CD4-positive, alpha-beta T cell treated with Interleukin-17A for 1 hour (primary cell): ENCODE data around the gene SH2D5.
"Not testable (repeated sequence)": the region's sequence is repeated elsewhere in the genome, so short reads cannot be mapped to it uniquely, and the experiment has no call there.

ENCODE experiments used
- DNase-seq: peaks from one replicate; pipeline ENCODE4 v3.0.0-alpha.2; 2020

SH2D5 gene

GRCh38 chr1:20727746-20728316 lies 4.7 kb downstream of the SH2D5 start:
- no peak for DNase-seq

DNA sequence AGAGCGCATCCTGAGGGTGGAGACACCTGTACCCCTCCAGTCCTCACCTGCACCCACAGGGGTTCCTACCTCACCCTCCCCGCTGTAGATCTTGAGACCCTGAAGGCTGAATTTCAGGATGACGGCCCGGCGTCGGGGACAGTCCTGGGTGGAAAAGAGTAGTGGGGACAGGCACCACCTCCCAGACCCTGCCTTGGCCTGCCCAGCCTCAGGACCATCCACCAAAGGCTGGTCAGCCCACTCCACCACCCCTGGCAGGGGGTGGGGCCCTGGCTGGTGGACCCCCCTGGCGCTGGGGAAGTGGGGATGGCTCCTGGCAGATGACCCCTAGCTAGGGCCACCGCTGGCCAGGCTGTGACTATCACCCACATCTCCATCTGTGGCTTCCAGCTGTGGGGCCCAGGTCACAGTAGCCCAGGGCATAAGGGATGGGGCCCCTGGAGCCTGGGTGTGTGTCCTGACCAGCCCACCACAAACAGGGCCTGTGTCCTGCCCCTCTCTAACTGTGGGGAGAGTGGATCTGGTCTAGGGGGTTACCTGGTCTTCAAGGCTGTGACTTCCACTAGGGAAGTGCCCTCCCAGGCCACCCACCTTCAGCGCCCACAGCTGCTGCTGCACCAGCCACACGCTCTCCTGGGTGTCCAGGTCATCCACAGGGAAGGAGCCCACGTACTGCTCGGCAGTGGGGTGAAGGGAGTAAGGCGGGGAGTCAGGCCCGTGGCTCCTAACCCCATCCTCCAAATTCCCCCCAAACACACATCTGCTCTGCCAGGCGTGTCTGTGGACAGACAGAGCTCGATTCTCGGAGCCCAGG lies 5.4 kb downstream of the SH2D5 start:
- no peak for DNase-seq

DNA sequence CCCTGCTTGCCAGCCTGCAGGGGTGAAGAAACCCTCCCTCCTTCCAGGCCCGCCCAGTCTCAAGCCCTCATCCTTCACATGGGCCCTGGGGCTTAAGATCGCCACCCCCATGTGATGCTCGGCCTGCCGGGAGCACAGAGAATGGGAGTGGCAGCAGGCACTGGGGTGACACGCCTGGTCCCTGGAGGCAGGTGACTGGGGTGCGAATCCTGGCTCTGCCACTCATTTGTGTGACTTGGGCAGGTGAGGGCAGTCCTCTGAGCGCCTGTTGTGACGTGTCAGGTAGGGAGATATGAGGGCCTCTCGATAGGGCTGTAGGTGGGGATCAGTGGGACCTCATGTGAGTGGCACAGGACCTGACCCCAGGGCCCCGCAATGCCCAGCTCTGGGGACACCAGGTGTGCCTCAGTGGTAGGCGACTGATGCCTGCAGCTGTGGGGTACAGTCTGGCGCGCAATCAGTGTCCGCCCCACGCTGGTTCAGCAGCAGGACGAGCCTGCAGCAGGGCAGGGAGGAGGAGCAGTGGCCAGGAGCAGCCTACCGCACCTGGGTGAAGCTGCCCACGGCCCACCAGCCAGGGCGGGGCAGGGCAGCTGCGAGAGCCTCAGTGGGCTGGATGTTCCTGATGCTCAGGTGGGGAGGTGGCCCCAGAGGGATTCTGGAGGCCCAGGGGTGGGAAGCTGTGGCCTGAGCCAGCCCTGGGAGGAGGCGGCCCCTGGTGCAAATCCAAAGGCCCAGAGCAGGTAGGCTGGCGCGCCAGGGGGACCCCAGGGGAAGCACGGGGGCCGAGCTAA lies 6.2 kb downstream of the SH2D5 start:
- DNase-seq: no peak

- DNase-seq: no peak
Observed at GRCh38 chr1:20725189-20726117, 7.0 kb downstream of the SH2D5 start.

DNA sequence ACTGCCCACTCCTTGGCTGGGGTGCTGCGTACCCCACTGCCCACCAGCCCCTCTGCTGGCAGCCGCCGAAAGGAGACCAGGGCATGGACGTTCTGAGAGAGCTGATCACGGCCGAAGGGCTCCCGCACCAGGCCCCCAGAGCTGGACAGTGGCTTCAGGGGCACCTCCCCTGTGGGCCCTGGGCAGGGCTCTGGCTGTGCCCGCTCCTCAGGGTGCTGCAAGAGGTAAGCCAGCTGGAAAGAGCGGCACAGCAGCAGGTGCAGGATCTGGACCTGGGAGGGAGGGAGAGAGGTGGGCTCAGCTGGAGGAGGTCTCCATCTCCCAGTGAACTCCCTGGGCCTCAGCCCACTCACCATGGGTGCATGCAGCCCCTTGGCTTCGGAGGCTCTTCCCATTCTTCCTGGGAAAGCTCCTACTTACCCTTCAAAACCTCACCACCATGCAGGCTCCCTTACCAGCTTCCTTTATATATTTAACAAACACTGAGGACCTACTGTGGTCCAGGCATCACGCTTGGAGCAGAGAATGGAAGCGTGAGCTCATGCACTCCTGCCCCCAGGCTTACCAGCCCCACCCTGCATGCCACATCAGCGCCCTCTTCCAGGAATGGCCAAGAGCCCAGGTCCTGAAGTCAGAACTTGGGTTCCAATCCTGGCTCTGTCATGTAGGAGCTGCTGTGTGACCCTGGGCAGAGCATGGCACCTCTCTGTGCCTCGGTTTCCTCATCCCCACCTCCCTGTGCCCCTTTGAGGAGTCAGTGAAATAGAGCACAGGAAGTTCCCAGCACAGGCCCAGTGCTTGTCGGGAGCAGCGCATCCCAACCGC lies 7.9 kb downstream of the SH2D5 start:
- no peak for DNase-seq

DNA sequence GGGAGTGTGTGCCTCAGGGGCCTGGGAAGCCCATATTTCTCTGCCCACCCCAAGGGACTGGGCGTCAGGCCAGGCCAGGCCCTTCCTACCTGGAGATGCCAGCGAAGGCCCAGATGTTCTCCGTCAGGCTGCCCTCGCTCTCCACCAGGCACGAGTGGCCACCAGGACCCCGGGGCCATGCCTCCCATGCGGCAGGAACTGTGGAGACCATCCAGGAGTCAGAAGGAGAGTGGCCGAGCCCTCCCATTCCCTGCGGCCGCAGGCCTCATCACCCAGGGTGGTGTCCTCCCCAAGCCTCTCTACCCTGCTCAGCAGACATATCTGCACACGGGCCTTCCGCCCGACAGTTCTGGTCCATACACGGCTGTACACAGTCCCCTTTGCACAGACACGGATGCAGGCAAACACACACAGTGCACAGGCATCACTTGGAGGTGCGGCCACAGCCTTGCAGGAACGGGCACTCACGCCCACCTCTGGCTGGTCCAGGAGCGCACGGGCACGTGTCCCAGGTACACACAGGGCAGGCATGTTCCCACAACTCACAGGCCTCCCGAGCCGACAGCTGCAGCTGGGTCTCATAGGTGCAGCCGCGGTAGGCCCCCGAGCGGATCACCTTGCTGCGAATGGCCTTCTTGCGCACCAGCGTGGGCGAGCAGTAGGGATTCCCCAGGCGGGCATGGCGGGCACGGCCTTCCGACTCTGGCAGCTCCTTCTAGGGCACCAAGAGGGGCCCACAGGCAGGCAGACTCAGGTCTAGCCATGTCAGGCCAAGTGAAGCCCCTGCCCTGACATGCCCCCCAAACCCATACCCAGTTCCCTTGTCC lies 8.8 kb downstream of the SH2D5 start:
- DNase-seq: no peak

- no peak for DNase-seq
Observed at GRCh38 chr1:20723159-20723536, 9.4 kb downstream of the SH2D5 start.

DNA sequence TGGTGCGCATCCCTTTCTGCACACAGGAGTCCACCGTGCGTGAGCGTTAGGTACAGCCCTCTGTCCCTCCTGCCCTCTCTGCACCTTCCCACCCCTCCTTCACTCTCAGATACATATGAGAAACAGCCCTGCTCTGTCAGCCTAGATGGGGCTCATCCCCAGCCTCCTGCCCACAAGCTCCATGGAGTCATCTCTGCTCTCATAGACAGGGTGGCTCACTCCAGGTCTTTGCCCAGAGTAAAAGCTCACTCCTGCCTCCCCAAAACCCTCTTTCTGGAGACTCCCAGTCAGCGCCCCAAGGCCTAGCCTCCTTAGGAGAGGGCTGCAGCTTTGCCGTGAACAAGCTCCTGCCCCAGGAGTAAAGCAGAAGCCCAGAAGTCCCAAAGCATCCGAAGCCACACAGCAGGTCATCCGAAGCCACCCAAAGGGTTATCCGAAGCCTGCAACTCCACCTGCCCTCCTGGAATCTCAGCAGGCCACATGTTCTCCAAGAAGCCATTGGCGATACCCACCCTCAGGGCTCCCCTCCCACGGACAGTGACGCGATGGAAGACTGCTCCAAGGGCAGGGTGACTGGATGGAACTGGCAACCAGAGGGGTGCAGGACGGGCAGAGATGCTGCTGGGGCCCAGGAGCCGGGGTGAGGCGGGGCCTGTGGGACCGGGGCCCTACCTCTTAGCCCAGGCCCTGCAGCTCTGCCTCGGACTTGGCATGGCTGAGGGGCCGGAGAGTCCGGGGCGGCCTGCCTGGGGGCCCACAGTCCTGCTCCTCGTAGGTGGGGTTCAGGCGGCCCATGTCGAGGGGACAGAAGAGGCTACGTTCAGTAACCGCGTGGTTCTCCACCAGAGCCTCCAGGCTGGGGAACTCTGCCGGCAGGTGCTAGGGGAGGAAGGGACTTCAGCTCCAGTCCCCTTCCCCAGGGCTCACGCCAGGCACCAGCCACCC lies 11.1 kb downstream of the SH2D5 start:
- no peak for DNase-seq

DNA sequence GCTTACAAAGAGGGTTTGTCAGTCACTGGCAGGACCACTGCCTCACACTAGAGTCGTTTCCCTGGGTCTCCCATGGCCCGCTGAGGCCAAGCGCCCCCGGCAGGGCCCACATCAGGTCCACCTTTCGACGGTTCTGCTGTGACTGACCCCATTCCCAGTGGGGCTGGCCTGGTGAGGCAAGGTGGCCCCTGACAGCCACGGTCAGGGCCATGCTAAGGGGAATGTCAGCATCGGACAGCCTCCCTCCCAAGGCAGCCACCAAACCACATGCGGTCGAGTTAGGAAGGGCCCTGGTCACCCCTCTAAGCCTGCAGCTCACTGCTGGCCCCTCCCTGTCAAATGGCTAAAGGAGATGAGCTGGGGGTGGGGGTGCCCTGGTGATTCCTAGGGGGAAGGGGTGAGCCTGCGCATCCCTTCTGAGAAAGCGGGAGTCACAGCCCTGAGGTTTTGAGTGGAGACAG lies 11.8 kb downstream of the SH2D5 start:
- DNase-seq: no peak

DNA sequence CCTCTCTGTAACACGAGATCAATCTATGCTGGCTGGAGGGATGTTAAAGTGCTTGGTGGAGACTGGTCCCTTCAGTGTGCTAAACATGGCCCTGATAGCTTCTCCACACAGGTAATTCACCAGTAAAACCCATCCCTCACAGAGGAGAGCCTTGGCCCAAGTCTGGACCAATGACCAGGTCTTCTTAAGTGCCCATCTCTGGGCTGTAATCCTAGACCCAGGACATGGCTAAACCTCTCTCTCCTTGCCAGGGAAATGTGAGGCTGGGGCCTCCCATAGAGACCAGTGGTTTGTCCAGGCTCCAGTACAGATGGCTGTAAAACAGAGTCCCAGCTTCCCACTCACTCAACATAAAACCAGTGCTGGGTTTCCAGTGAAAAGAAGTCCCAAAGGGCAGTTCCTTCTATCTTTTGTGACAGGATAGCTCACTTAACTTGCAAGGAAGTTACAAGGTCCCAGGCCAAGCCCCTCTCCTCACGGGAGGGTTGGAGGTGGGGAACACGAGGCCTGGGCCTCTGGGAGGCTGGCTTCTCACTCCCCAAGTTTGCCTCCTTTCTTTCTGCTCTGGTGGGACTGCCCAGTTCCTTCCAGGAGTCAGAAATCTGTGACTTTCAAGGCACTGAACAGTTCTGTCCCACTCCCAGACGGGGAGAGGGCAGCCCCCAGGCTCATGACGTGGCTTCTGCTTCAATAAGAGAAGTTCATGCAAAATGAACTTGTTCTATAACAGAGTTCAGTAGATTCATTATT lies 12.5 kb downstream of the SH2D5 start:
- DNase-seq: no peak

DNA sequence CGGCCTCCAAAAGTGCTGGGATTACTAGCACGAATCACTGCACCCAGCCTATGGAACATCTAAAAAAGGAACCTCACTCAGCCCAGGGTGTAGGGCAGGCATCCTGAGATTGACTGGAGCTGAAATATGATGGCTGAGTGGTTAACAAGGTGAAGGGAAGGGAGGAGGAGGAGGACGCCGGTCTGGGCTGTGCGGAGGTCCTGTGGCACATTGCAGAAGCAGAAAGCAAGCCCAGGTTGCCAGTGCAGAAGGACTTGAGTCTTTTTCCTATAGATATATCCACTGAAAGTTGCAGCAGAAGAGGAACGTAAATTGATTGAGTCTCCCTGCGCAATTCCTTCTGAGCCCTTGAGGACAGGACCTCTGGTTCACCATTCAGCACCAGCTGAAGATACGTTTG lies 13.2 kb downstream of the SH2D5 start:
- no peak for DNase-seq

DNA sequence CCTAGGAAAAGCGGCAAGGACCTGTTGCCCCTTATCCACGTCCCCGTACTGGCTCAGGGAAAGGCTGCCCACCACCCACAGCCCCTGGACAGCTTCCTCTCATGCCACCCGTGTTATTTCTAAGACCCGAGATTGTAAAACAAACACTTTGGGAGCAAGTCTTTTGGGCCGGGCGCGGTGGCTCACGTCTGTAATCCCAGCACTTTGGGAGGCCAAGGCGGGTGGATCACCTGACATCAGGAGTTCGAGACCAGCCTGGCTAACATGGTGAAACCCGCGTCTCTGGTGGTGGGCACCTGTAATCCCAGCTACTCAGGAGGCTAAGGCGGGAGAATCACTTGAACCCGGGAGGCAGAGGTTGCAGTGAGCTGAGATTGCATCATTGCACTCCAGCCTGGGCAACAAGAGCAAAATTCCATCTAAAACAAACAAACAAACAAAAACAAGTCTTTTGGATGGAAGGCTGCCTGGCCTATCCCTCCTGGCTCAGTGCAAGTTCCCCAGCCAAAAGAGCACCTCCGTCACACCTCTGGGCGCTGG lies 14.1 kb downstream of the SH2D5 start:
- DNase-seq: not testable (repeated sequence)

GRCh38 chr1:20717452-20718342 lies 14.8 kb downstream of the SH2D5 start, which contains the start of gene KIF17:
Gene KIF17 (minus strand): TSS chr1:20718007. CDS start chr1:20717706, 301 bp downstream.
- DNase-seq: peak; percentile 75

GRCh38 chr1:20716232-20716631 lies 16.3 kb downstream of the SH2D5 start:
- DNase-seq: no peak

DNA sequence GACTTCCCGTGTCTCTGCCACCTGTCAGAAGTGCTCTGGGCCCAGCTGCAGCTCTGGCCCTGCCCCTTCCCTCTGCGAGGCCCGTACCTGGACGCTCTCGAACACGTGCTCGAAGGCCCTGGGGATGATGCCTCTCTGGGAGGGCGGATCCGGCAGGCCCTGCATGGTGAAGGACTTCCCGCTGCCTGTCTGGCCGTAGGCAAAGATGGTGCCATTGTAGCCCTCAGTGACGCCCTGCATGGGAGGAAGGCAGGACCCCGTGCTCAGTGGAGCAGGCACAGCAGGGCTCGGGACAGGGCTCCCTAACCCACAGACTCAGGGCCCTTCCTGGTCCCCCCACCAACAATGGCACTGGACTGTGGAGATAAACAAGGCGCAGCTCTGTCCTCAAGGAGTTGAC lies 17.1 kb downstream of the SH2D5 start:
- no peak for DNase-seq

- no peak for DNase-seq
Observed at GRCh38 chr1:20713440-20713839, 19.1 kb downstream of the SH2D5 start.

DNA sequence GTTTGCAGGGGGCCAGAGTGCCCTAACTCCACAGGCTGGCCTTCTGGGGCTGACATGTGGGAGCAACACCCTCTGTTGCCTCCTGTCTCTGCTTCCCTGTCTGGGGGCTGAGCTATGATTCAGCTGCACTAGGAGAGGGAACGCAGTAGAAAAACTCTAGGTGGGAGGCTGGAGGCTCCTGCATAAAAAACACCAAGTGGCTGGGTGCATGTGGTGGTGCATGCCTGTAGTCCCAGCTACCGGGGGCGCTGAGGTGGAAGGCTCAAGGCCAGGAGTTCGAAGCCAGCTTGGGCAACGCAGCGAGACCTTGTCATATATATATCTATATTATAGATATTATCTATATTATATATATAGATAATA lies 20.3 kb downstream of the SH2D5 start:
- DNase-seq: no peak
